ENCODE data around the gene PDE5A.
A peak's percentile ranks its signal among the peaks of the same experiment; 100 is the strongest.
"Not testable (repeated sequence)": the region's sequence is repeated elsewhere in the genome, so short reads cannot be mapped to it uniquely, and the experiment has no call there.

Gene PDE5A

GRCh38 chr4:119462733-119463132 lies 165.9 kb downstream of the PDE5A start:
- DNase-seq, result not testable (repeated sequence)

GRCh38 chr4:119455734-119456133 lies 172.9 kb downstream of the PDE5A start:
- not testable (repeated sequence) for DNase-seq

- peak; percentile 92 for DNase-seq
These were observed 173.9 kb downstream of the PDE5A start for GRCh38 chr4:119454491-119455270.

GRCh38 chr4:119454151-119454490 lies 174.5 kb downstream of the PDE5A start:
- not testable (repeated sequence) for DNase-seq

GRCh38 chr4:119453286-119453685 lies 175.3 kb downstream of the PDE5A start:
- not testable (repeated sequence) for DNase-seq

- DNase-seq, result not testable (repeated sequence)
These were observed 178.8 kb downstream of the PDE5A start for GRCh38 chr4:119449851-119450250.
